H1 (cell line): Measurements from ENCODE around the gene C17orf114.

Experiments used
- CTCF ChIA-PET: fragments of 300-600 bp; sonication (Branson Sonifier 250); formaldehyde crosslinking; loops from one replicate; lab custom pipeline; 2021; ENCODE audit not compliant: partially characterized antibody; lab: Charles Lee
- POLR2A ChIA-PET: fragments of 300-600 bp; sonication (Branson Sonifier 250); formaldehyde crosslinking; loops from one replicate; lab custom pipeline; 2021; ENCODE audit warnings: inconsistent platforms; ENCODE audit not compliant: partially characterized antibody; lab: Charles Lee
- DNase-seq, 2 experiments: peaks; one replicate each; pipeline versions ENCODE4 v3.0.0 to v3.0.0-alpha.2; 2010 to 2022; ENCODE audit warnings: low spot score in 2 of 2, low read depth in 1 of 2, mixed read lengths in 1 of 2
- FAIRE-seq: peaks from 2 replicates; lab custom pipeline; 2011; peaks lifted over from hg19 to GRCh38; lab: Jason Lieb, UNC
- H2AFZ ChIP-seq: 2 replicates; pipeline ENCODE4 v1.8.1; 2012; ENCODE audit warnings: low read length, inconsistent platforms
- H2AK5ac ChIP-seq: 2 replicates; pipeline ENCODE4 v1.6.1; 2013; ENCODE audit warnings: low read depth, low read length
- H2BK120ac ChIP-seq: replicated peaks from 2 replicates; pipeline ENCODE3; 2013; ENCODE audit warnings: low read depth, low read length, inconsistent platforms
- H2BK12ac ChIP-seq: 2 replicates; pipeline ENCODE4 v1.6.1; 2013; ENCODE audit warnings: low read depth, low read length
- H2BK15ac ChIP-seq: 2 replicates; pipeline ENCODE4 v1.6.1; 2013; ENCODE audit warnings: low read length
- H2BK20ac ChIP-seq: 2 replicates; pipeline ENCODE4 v1.6.1; 2013; ENCODE audit warnings: low read length
- H2BK5ac ChIP-seq: 2 replicates; pipeline ENCODE4 v1.6.1; 2013; ENCODE audit warnings: low read depth, low read length
- H3K14ac ChIP-seq: 2 replicates; pipeline ENCODE4 v1.6.1; 2013; ENCODE audit warnings: inconsistent platforms; ENCODE audit not compliant: insufficient read length
- H3K18ac ChIP-seq: 2 replicates; pipeline ENCODE4 v1.6.1; 2013; ENCODE audit warnings: low read length; ENCODE audit errors: extremely low read depth
- H3K23ac ChIP-seq: 2 replicates; pipeline ENCODE4 v1.6.1; 2013; ENCODE audit warnings: inconsistent platforms; ENCODE audit not compliant: insufficient read length
- H3K23me2 ChIP-seq: 2 replicates; pipeline ENCODE4 v1.6.1; 2013; ENCODE audit warnings: low read depth, low read length
- H3K27ac ChIP-seq: 2 replicates; pipeline ENCODE4 v1.6.1; 2011; ENCODE audit warnings: low read depth, low read length, inconsistent platforms
- H3K27me3 ChIP-seq, 4 experiments: replicated peaks in 1 of 4; 1 replicate in 1 of 4; 2 replicates in 3 of 4; pipeline versions ENCODE4 v1.6.1 to v1.8.1; 2011 to 2013; ENCODE audit warnings: low read length in 3 of 4, mild to moderate bottlenecking in 3 of 4, inconsistent platforms in 2 of 4, mixed read lengths in 2 of 4, moderate library complexity in 1 of 4; ENCODE audit not compliant: control insufficient read depth in 3 of 4, insufficient read depth in 3 of 4; ENCODE audit errors: extremely low read depth in 1 of 4
- H3K36me3 ChIP-seq, 4 experiments: 2 replicates each; pipeline versions ENCODE4 v1.6.1 to v1.8.1; 2011 to 2013; ENCODE audit warnings: mild to moderate bottlenecking in 4 of 4, low read length in 3 of 4, moderate library complexity in 2 of 4, control low read depth in 1 of 4, inconsistent platforms in 1 of 4; ENCODE audit not compliant: insufficient read depth in 4 of 4, control insufficient read depth in 2 of 4
- H3K4ac ChIP-seq: replicated peaks from 2 replicates; pipeline ENCODE3; 2013; ENCODE audit warnings: low read length, low read depth, mixed read lengths, inconsistent platforms; ENCODE audit not compliant: insufficient read length
- H3K4me1 ChIP-seq, 4 experiments: replicated peaks in 1 of 4; 1 replicate in 1 of 4; 2 replicates in 3 of 4; pipeline versions ENCODE4 v1.6.1 to v1.8.1; 2011 to 2013; ENCODE audit warnings: low read length in 3 of 4, inconsistent platforms in 2 of 4, mixed read lengths in 1 of 4; ENCODE audit not compliant: insufficient read depth in 4 of 4, control insufficient read depth in 3 of 4
- H3K4me2 ChIP-seq, 2 experiments: 2 replicates each; pipeline versions ENCODE4 v1.6.1 to v1.8.1; 2011 to 2013; ENCODE audit warnings: low read depth in 2 of 2, low read length in 2 of 2, control low read depth in 1 of 2, inconsistent platforms in 1 of 2, mild to moderate bottlenecking in 1 of 2; ENCODE audit not compliant: insufficient read depth in 1 of 2
- H3K4me3 ChIP-seq, 4 experiments: fragments of 200-600, 300-600 bp in 1 of 4; sonication (generic), shearing (Covaris generic), sonication (Bioruptor Twin) in 1 of 4; 2 replicates each; pipeline versions ENCODE4 v1.5.1 to v1.8.1; 2011 to 2016; ENCODE audit warnings: low read length in 4 of 4, low read depth in 3 of 4, control low read depth in 2 of 4, inconsistent platforms in 2 of 4, mild to moderate bottlenecking in 2 of 4, mixed read lengths in 1 of 4, moderate library complexity in 1 of 4; ENCODE audit not compliant: insufficient read depth in 2 of 4; ENCODE audit errors: extremely low read depth in 1 of 4
- H3K56ac ChIP-seq: replicated peaks from 2 replicates; pipeline ENCODE3; 2013; ENCODE audit warnings: low read depth, mild to moderate bottlenecking, mixed read lengths, low read length, inconsistent platforms; ENCODE audit not compliant: insufficient read length
- H3K79me1 ChIP-seq: 2 replicates; pipeline ENCODE4 v1.6.1; 2013; ENCODE audit warnings: low read depth, low read length, control low read depth
- H3K79me2 ChIP-seq, 2 experiments: 2 replicates each; pipeline versions ENCODE4 v1.6.1 to v1.8.1; 2012 to 2013; ENCODE audit warnings: low read length in 2 of 2, mild to moderate bottlenecking in 2 of 2, inconsistent platforms in 1 of 2; ENCODE audit not compliant: insufficient read depth in 2 of 2, control insufficient read depth in 1 of 2
- H3K9ac ChIP-seq, 4 experiments: replicated peaks in 1 of 4; 1 replicate in 1 of 4; 2 replicates in 3 of 4; pipeline versions ENCODE4 v1.6.1 to v1.8.1; 2011 to 2013; ENCODE audit warnings: low read depth in 3 of 4, low read length in 3 of 4, control low read depth in 2 of 4, mild to moderate bottlenecking in 2 of 4, moderate library complexity in 2 of 4, inconsistent platforms in 1 of 4; ENCODE audit errors: extremely low read depth in 1 of 4
- H3K9me3 ChIP-seq, 2 experiments: 2 replicates each; pipeline versions ENCODE4 v1.6.1 to v1.8.1; 2012 to 2013; ENCODE audit warnings: mild to moderate bottlenecking in 2 of 2, moderate library complexity in 2 of 2, control low read depth in 1 of 2, inconsistent platforms in 1 of 2, low read depth in 1 of 2, low read length in 1 of 2, mixed read lengths in 1 of 2; ENCODE audit not compliant: insufficient read depth in 2 of 2
- H4K20me1 ChIP-seq, 2 experiments: replicated peaks in 1 of 2; 2 replicates each; pipeline versions ENCODE3 to v1.8.1; 2011 to 2013; ENCODE audit warnings: inconsistent platforms in 2 of 2, low read length in 2 of 2, mild to moderate bottlenecking in 1 of 2; ENCODE audit not compliant: insufficient read depth in 2 of 2, control insufficient read depth in 1 of 2
- H4K5ac ChIP-seq: 2 replicates; pipeline ENCODE4 v1.6.1; 2013; ENCODE audit warnings: low read length, low read depth, mixed read lengths, inconsistent platforms; ENCODE audit not compliant: insufficient read length
- H4K8ac ChIP-seq: 2 replicates; pipeline ENCODE4 v1.8.0; 2013; ENCODE audit warnings: mild to moderate bottlenecking, moderate library complexity, low read length, inconsistent platforms; ENCODE audit not compliant: insufficient read depth; ENCODE audit errors: extremely low read depth
- H4K91ac ChIP-seq: replicated peaks from 2 replicates; pipeline ENCODE3; 2013; ENCODE audit warnings: low read length, mixed read lengths, inconsistent platforms; ENCODE audit not compliant: insufficient read length
- CBX8 ChIP-seq: fragments of 300-800, 300-1000 bp; sonication (generic); IDR thresholded peaks from 2 replicates; pipeline ENCODE4 v1.7.1; 2016; ENCODE audit warnings: low read depth, low read length, borderline replicate concordance
- HDAC2 ChIP-seq, 2 experiments: fragments of 300-600 bp in 1 of 2; sonication (generic) in 1 of 2; IDR thresholded peaks; 2 replicates each; pipeline ENCODE4 v1.6.1; 2011 to 2012; ENCODE audit warnings: low read depth in 2 of 2, low read length in 2 of 2, mild to moderate bottlenecking in 2 of 2, moderate library complexity in 2 of 2, borderline replicate concordance in 1 of 2, inconsistent platforms in 1 of 2
- POLR2A ChIP-seq, 2 experiments: IDR thresholded peaks; 1 replicate in 1 of 2; 2 replicates in 1 of 2; pipeline ENCODE4 v1.6.1; 2011; ENCODE audit warnings: low read depth in 2 of 2, low read length in 2 of 2, mild to moderate bottlenecking in 2 of 2; ENCODE audit errors: control extremely low read depth in 1 of 2
- TEAD4 ChIP-seq: IDR thresholded peaks from 2 replicates; pipeline ENCODE4 v1.6.1; 2012; ENCODE audit warnings: low read depth, low read length, inconsistent platforms, mixed read lengths
- WGBS, 2 experiments: shearing (Covaris generic) in 1 of 2; methylation state at CpG; one replicate each; pipeline versions ENCODE4 v1.1.6 to v1.1.7; 2013 to 2015; ENCODE audit warnings: low lambda C conversion rate in 2 of 2, mixed read lengths in 2 of 2, inconsistent platforms in 1 of 2, low coverage in 1 of 2, missing lambda C conversion rate in 1 of 2; ENCODE audit not compliant: insufficient replicate concordance in 2 of 2, insufficient coverage in 1 of 2, insufficient read length in 1 of 2; ENCODE audit errors: extremely low coverage in 1 of 2, missing lambda C conversion rate in 1 of 2; 5-methylcytosine and 5-hydroxymethylcytosine counted together

C17orf114 gene

GRCh38 chr17:4838309-4838785, 36.2 kb upstream of the C17orf114 start:
- no peak for FAIRE-seq

More at GRCh38 chr17:4838309-4838785, 36.2 kb upstream of the C17orf114 start:
- 93% methylated on average over 3 of the region's 3 CpGs; no CpG with 5 or more reads in 1 of the 2 experiments for WGBS, 2 experiments
- no peak overlapping the region for H3K23ac ChIP-seq
- no peak for TF ChIP-seq POLR2A (IDR thresholded peaks at IDR 0.05; ENCODE audit: control extremely low read depth in 1 of 2, low read depth in 2 of 2, low read length in 2 of 2)
- no peak for TF ChIP-seq CBX8
- TF ChIP-seq TEAD4, result no peak
- TF ChIP-seq HDAC2 (IDR thresholded peaks at IDR 0.05; ENCODE audit: borderline replicate concordance in 1 of 2, low read depth in 2 of 2, low read length in 2 of 2), result no peak
- H3K27me3 ChIP-seq, result no peaks in the 10 kb centered on the region
- DNase-seq, result no peak
- H3K4me2 ChIP-seq, result no peak overlapping the region
- H2AFZ ChIP-seq, result no peak overlapping the region
- peaks cover 0 to 7% (median under 1%) of the 10 kb centered on the region in 4 experiments; a peak in 1 of 8 replicates for H3K36me3 ChIP-seq
- no peak overlapping the region for H4K5ac ChIP-seq
- H3K4me1 ChIP-seq, result peaks cover 0 to 11% (median 7%) of the 10 kb centered on the region in 4 experiments; a peak in 6 of 7 replicates
- peaks cover 0 to 8% of the 10 kb centered on the region in 2 experiments for H4K20me1 ChIP-seq
- H3K79me1 ChIP-seq, result peaks cover 10% of the 10 kb centered on the region
- no peak overlapping the region for H3K27ac ChIP-seq
- H3K9me3 ChIP-seq, result no peaks in the 10 kb centered on the region
- no peak overlapping the region for H3K56ac ChIP-seq
- no peak overlapping the region for H2AK5ac ChIP-seq
- H2BK20ac ChIP-seq, result no peak overlapping the region
- no peak overlapping the region for H4K8ac ChIP-seq
- H3K4ac ChIP-seq, result no peak overlapping the region
- H3K4me3 ChIP-seq, result no peak overlapping the region
- H2BK5ac ChIP-seq, result no peak overlapping the region
- H2BK15ac ChIP-seq, result no peak overlapping the region
- no peak overlapping the region for H4K91ac ChIP-seq
- H3K18ac ChIP-seq, result no peak overlapping the region
- no peak overlapping the region for H2BK12ac ChIP-seq
- ChIA-PET CTCF (interaction anchor here (0.7 to 1.7 kb wide), 10 partner anchors 20 to 272 kb away, joined by 3 to 6 read pairs (median 3); partner anchors contain the start of gene PLD2), POLR2A (interaction anchor here (1.1 to 1.8 kb wide), 5 partner anchors 11 to 63 kb away, joined by 3 to 4 read pairs (median 4); no protein-coding TSS in a partner anchor)
- peaks cover 0 to 80% of the 10 kb centered on the region in 2 experiments; a peak in 3 of 4 replicates for H3K79me2 ChIP-seq
- H3K14ac ChIP-seq, result no peak overlapping the region
- H2BK120ac ChIP-seq, result no peak overlapping the region
- no peak overlapping the region for H3K9ac ChIP-seq
- H3K23me2 ChIP-seq, result peaks cover 6% of the 10 kb centered on the region
